Stomach (tissue), 9 donors: Measurements from ENCODE around the gene SGIP1. TPM values are rescaled to one million over a fixed set of nuclear protein-coding genes. Genes with fewer than 3 reads are reported as not detected.

Experiments used
- DNase-seq, 2 donors: peaks; one replicate each; pipeline versions ENCODE4 v3.0.0 to v3.0.0-alpha.2; 2013 to 2019
- H3K27ac ChIP-seq, 5 donors: fragments of 200-600 bp in 4 of 5; sonication (generic) in 4 of 5; one replicate each; pipeline ENCODE4 v1.5.1; 2013 to 2019; ENCODE audit warnings: mild to moderate bottlenecking in 1 of 5, moderate library complexity in 1 of 5
- H3K27me3 ChIP-seq, 3 donors: fragments of 200-600 bp; sonication (generic); one replicate each; pipeline ENCODE4 v1.5.1; 2017 to 2019; ENCODE audit warnings: mixed run types in 1 of 3
- H3K36me3 ChIP-seq, 4 donors: fragments of 200-600 bp; sonication (generic); 1 replicate in 3 of 4; 2 replicates in 1 of 4; pipeline ENCODE4 v1.5.1; 2016 to 2019
- H3K4me1 ChIP-seq, 4 donors: fragments of 200-600 bp; sonication (generic); one replicate each; pipeline ENCODE4 v1.5.1; 2016 to 2019
- H3K4me3 ChIP-seq, 4 donors: fragments of 200-600 bp; sonication (generic) in 3 of 4; one replicate each; pipeline ENCODE4 v1.5.1; 2016 to 2019; ENCODE audit warnings: mild to moderate bottlenecking in 1 of 4
- H3K9me3 ChIP-seq, 4 donors: fragments of 200-600 bp; sonication (generic); one replicate each; pipeline ENCODE4 v1.5.1; 2016 to 2019
- EP300 ChIP-seq: sonication (generic); formaldehyde crosslinking; IDR thresholded peaks from one replicate; pipeline ENCODE4 v1.6.1; 2017; ENCODE audit warnings: antibody characterized with exemption
- POLR2A ChIP-seq, 4 donors: fragments of 450-650 bp; IDR thresholded peaks; one replicate each; pipeline ENCODE4 v1.6.1; 2016; ENCODE audit warnings: antibody characterized with exemption in 4 of 4, control low read depth in 2 of 4, mild to moderate bottlenecking in 1 of 4, moderate library complexity in 1 of 4
- POLR2AphosphoS5 ChIP-seq, 3 donors: sonication (generic); formaldehyde crosslinking; IDR thresholded peaks; one replicate each; pipeline ENCODE4 v1.6.1; 2016; ENCODE audit warnings: antibody characterized with exemption in 3 of 3
- WGBS, 5 donors: extraction: QIAGEN DNeasy Blood & Tissue Kit in 3 of 5; methylation state at CpG; one replicate each; pipeline versions ENCODE4 v1.1.5 to v1.1.7; 2013 to 2018; 5-methylcytosine and 5-hydroxymethylcytosine counted together
- intact Hi-C: fragments of 100-400 bp; cut with DNase I; formaldehyde crosslinking; loops from one replicate; pipeline ENCODE4 v1.15.1; 2023; ENCODE audit warnings: low total_unique reads
- polyA plus RNA-seq, 3 donors: library from polyadenylated mRNA; stranded (reverse); fragments of 200-250 nt; gene quantifications; one replicate each; pipeline ENCODE4 v1.2.3, GENCODE V29; 2013
- total RNA-seq, 5 donors: library from RNA; depleted of rRNA; stranded (reverse); fragments of >200 nt; gene quantifications; one replicate each; pipeline versions ENCODE4 v1.1.0 to v1.2.3, GENCODE V29; 2014 to 2016
- TF ChIP-seq, protein P1 (sequence below), 7 experiments: fragments of 450-650 bp in 4 of 7; fragments of 200-600 bp in 3 of 7; sonication (generic) in 3 of 7; IDR thresholded peaks; one replicate each; pipeline ENCODE4 v1.5.1; 2016 to 2019; ENCODE audit warnings: antibody characterized with exemption in 7 of 7, control low read depth in 2 of 7, mild to moderate bottlenecking in 1 of 7
- donor health status: healthy with polysubstance abuse.
- donor health status: Bipolar disorder and iron deficiency.
- donor health status: healthy.

The SGIP1 gene
- total and polyA plus RNA-seq, 8 donors: 1.2 to 44.9 (median 3.0) TPM; not detected in 1

DNA sequence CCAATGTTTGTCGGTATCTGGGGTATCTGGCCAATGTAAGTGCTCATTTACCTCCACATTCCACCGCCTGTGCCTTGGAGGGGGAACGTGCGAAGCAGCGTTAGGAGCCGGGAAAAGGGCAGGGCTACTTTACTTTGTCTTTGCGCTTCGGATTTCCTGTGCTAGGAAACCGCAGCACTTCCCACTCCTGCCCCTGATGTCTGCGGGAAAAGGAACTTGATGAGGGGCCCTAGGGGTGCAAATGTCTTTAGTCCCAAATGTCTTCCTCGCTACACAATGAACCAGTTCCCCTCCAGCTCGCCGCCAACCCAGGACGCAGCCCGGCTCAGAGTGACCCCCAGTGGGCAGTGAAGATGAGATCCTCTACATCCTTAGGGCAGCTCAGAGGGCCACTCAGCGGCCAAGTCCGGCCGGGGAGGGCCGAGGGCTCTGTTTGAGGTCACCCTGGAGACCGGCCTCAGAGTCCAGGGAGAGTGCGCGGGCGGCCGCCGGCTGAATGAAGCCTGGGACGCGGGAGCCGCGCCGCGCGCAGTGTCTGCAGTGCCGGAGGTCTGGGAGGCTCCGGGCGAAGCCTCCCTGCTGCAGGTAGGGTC, 218.1 kb downstream of the SGIP1 start, which contains the start of gene DYNLT5:
TSS of gene DYNLT5 (plus strand) at position 460 of the 593 bp plus-strand sequence. CDS start 2,200 bp downstream, outside the sequence.
- DNase-seq: peak; percentile 32 to 72
- TF ChIP-seq POLR2AphosphoS5 (IDR thresholded peaks at IDR 0.05): no peak
- no peak for TF ChIP-seq EP300
- TF ChIP-seq, protein P1, sequence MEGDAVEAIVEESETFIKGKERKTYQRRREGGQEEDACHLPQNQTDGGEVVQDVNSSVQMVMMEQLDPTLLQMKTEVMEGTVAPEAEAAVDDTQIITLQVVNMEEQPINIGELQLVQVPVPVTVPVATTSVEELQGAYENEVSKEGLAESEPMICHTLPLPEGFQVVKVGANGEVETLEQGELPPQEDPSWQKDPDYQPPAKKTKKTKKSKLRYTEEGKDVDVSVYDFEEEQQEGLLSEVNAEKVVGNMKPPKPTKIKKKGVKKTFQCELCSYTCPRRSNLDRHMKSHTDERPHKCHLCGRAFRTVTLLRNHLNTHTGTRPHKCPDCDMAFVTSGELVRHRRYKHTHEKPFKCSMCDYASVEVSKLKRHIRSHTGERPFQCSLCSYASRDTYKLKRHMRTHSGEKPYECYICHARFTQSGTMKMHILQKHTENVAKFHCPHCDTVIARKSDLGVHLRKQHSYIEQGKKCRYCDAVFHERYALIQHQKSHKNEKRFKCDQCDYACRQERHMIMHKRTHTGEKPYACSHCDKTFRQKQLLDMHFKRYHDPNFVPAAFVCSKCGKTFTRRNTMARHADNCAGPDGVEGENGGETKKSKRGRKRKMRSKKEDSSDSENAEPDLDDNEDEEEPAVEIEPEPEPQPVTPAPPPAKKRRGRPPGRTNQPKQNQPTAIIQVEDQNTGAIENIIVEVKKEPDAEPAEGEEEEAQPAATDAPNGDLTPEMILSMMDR (IDR thresholded peaks at IDR 0.05): no peak
- no peak for TF ChIP-seq POLR2A (IDR thresholded peaks at IDR 0.05)
- H3K4me3 ChIP-seq: peak within 1 kb of the TSS; percentile 39 to 48 (median 45)
- H3K9me3 ChIP-seq: no peaks in the 10 kb centered on the region
- H3K4me1 ChIP-seq: peaks cover 0 to 16% (median 14%) of the 10 kb centered on the region in 4 donors
- peaks cover 0 to 26% (median 13%) of the 10 kb centered on the region in 3 donors for H3K27me3 ChIP-seq
- no peaks in the 10 kb centered on the region for H3K36me3 ChIP-seq
- H3K27ac ChIP-seq: peak within 1 kb of the TSS in 2 of 5 donors; percentile 14 to 28
- 7 to 17% (median 11%) methylated on average over 15 to 35 of the region's 35 CpGs for WGBS, 5 donors
- intact Hi-C loops: no loop called here

DNA sequence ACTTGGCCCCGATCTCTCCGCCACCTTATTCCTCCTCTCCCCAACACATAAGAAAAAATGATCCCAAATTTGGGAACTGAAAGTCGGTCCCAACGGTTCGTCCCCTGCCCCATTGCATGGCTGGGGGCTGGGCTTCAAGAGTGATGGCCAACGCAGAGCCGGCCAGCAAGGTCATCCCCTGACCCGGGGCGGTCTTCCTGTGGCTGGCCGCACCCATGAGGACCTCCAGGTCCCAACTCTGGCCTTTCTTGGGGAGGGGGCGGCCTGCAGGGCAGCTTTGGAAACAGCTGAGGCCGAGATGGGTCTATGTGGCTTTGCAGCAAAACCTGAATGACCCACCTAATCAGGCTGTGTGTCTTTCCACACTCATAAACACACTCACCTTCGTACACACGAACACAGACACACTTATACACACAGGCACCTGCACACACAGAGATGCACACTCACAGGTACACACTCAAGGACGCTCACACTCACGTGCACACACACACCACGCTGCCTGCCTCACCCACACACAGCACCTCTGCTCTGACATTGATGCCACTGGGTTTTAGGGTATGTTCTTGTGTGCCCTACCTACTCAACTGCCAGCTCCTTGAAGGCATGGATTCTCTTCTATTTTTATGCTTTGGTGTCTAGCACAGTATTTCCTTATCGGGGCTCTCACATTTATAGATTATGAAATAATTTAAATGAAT, 218.9 kb downstream of the SGIP1 start:
- Histone ChIP-seq H3K36me3 (no peaks in the 10 kb centered on the region), H3K4me1 (peaks cover 0 to 16% (median 14%) of the 10 kb centered on the region in 4 donors), H3K27ac (peak overlapping the region in 2 of 5 donors; percentile 14 to 28), H3K9me3 (no peaks in the 10 kb centered on the region), H3K27me3 (peaks cover 0 to 26% (median 13%) of the 10 kb centered on the region in 3 donors), H3K4me3 (peak overlapping the region; percentile 39 to 48 (median 45))
- no peak for TF ChIP-seq EP300
- TF ChIP-seq POLR2AphosphoS5 (IDR thresholded peaks at IDR 0.05): no peak
- TF ChIP-seq, protein P1 (IDR thresholded peaks at IDR 0.05): no peak
- TF ChIP-seq POLR2A (IDR thresholded peaks at IDR 0.05): no peak
- intact Hi-C loops: no loop called here
- no peak for DNase-seq
- 43 to 55% (median 46%) methylated on average over 13 to 18 of the region's 18 CpGs for WGBS, 5 donors

DNA sequence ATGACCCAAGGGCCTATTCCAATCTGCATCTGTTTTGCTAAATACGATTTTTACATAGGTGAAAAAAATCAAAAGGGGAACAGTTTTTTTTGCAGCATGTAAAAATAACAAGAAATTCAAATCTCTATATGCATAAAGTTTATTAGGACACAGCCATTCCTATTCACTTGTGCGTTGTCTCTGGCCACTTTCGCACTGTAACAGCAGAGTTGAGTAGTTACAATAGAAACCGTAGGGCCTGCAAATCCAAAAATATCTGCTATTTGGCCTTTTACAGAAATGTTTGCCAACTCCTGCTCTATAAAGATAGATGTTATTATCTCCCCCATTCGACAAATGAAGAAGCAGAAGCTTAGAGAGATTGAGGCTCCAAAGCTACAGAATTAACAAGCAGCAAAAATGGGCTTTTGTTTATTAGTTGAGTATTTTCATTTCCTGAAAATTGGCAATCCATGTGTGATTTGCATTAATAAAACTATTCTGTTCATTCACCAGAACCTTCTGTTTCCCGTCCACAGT, 223.8 kb downstream of the SGIP1 start:
- Histone ChIP-seq H3K27ac (no peak overlapping the region), H3K4me3 (no peak overlapping the region), H3K4me1 (peaks cover 0 to 3% (median 3%) of the 10 kb centered on the region in 4 donors), H3K27me3 (peaks cover 0 to 10% (median 2%) of the 10 kb centered on the region in 3 donors), H3K36me3 (no peaks in the 10 kb centered on the region), H3K9me3 (no peaks in the 10 kb centered on the region)
- intact Hi-C loops: no loop called here
- TF ChIP-seq EP300: no peak
- no peak for TF ChIP-seq POLR2A (IDR thresholded peaks at IDR 0.05)
- TF ChIP-seq, protein P1 (IDR thresholded peaks at IDR 0.05): no peak
- TF ChIP-seq POLR2AphosphoS5 (IDR thresholded peaks at IDR 0.05): no peak
- WGBS, 5 donors: 68 to 80% (median 74%) methylated on average over 6 of the region's 6 CpGs
- DNase-seq: peak in 1 of 2 donors; percentile 18

DNA sequence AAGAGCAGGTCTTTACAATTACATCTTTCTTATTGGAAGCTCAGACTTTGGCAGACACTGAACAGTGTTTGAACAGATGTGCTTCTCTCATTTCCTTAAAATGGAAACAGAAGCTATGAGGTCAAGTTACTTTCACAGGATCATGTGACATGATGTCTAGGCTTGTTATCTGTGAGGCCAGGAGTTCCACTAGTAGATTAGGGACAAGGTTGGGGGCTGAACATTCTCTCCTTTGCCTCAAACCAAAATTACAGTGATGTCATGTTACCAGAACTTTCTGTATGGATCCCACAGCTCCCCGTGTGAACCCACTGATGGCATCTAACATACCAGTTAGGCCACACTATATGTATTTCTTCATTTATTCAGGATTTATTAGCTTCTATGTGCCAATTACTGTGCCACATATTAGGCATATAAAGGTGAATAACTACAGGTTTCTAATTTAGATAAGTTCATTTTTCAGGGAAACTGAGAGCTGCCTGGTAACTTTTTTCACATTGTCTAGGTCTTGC, 224.3 kb downstream of the SGIP1 start:
- Histone ChIP-seq H3K9me3 (no peaks in the 10 kb centered on the region), H3K36me3 (no peaks in the 10 kb centered on the region), H3K27ac (no peak overlapping the region), H3K4me3 (no peak overlapping the region), H3K27me3 (peaks cover 0 to 5% (median 0%) of the 10 kb centered on the region in 3 donors), H3K4me1 (no peaks in the 10 kb centered on the region)
- intact Hi-C loops: no loop called here
- TF ChIP-seq POLR2AphosphoS5 (IDR thresholded peaks at IDR 0.05) (no peak), EP300 (no peak), POLR2A (IDR thresholded peaks at IDR 0.05) (no peak)
- TF ChIP-seq, protein P1 (IDR thresholded peaks at IDR 0.05): no peak
- WGBS, 5 donors: 70 to 94% (median 80%) methylated on average over 1 of the region's 1 CpG
- peak in 1 of 2 donors; percentile 60 for DNase-seq
